Vagina (tissue), 2 donors: ENCODE measurements around the gene S100A2.

Experiments used
- CTCF ChIP-seq, 3 experiments: fragments of 450-650 bp in 2 of 3; fragments of 200-600 bp in 1 of 3; sonication (generic) in 1 of 3; IDR thresholded peaks; one replicate each; pipeline ENCODE4 v1.5.1; 2017 to 2019; ENCODE audit warnings: antibody characterized with exemption in 3 of 3, mild to moderate bottlenecking in 2 of 3, moderate library complexity in 2 of 3
- POLR2A ChIP-seq, 2 donors: fragments of 450-650 bp; IDR thresholded peaks; one replicate each; pipeline ENCODE4 v1.6.1; 2017; ENCODE audit warnings: antibody characterized with exemption in 2 of 2, mild to moderate bottlenecking in 2 of 2, moderate library complexity in 2 of 2
- POLR2AphosphoS5 ChIP-seq, 2 donors: sonication (generic); formaldehyde crosslinking; IDR thresholded peaks; one replicate each; pipeline ENCODE4 v1.9.0; 2017; ENCODE audit warnings: antibody characterized with exemption in 2 of 2, mild to moderate bottlenecking in 2 of 2, low read depth in 1 of 2; ENCODE audit not compliant: insufficient read depth in 1 of 2

DNA sequence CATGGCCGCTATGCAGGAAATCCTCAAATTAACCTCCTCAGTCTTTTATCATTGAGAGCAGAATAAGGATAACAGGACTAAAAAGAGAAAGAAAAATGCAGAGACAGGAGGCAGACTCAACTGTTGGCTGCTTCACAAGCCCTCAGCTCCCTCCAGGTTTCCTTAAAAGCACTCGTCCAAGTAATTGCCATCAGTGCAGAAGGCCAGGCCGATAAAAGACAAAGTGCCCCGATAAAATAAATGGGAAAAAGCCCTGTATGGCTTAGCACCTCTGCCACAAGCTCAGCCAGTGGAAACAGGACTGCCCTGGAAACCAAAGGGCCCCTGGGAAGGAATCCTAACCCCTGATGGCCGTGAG is 38.0 kb downstream of the S100A2 start:
- no peak for TF ChIP-seq POLR2A (IDR thresholded peaks at IDR 0.05)
- no peak for TF ChIP-seq CTCF (IDR thresholded peaks at IDR 0.05)
- TF ChIP-seq POLR2AphosphoS5 (IDR thresholded peaks at IDR 0.05; ENCODE audit: insufficient read depth in 1 of 2, low read depth in 1 of 2) = no peak
